NCI-H1092 treated with DMSO at 0.1 percent for 48 hours (cell line): ENCODE results near the gene C2orf80.
"Not testable (repeated sequence)": the region's sequence is repeated elsewhere in the genome, so short reads cannot be mapped to it uniquely, and the experiment has no call there.

Experiments
- DNase-seq: peaks from one replicate; lab custom pipeline; 2025; lab: John Stamatoyannopoulos, UW

The C2orf80 gene

GRCh38 chr2:208189810-208190503 is at the start of gene C2orf80:
Gene C2orf80 (minus strand): TSS chr2:208190030. CDS start chr2:208186986, 3,044 bp downstream.
- no peak for DNase-seq

GRCh38 chr2:208235860-208236259 is 46.0 kb upstream of the C2orf80 start:
- DNase-seq, result no peak

GRCh38 chr2:208234786-208235185 is 45.0 kb upstream of the C2orf80 start:
- DNase-seq, result no peak

GRCh38 chr2:208228476-208228875 is 38.6 kb upstream of the C2orf80 start:
- DNase-seq, result no peak

- no peak for DNase-seq
These were observed 37.9 kb upstream of the C2orf80 start for GRCh38 chr2:208227581-208228232.

- no peak for DNase-seq
These were observed 35.0 kb upstream of the C2orf80 start for GRCh38 chr2:208224802-208225201.

GRCh38 chr2:208222351-208222750 is 32.5 kb upstream of the C2orf80 start:
- no peak for DNase-seq

- not testable (repeated sequence) for DNase-seq
These were observed 32.0 kb upstream of the C2orf80 start for GRCh38 chr2:208221873-208222272.

- DNase-seq, result no peak
These were observed 21.0 kb upstream of the C2orf80 start for GRCh38 chr2:208210688-208211451.

- no peak for DNase-seq
These were observed 18.7 kb upstream of the C2orf80 start for GRCh38 chr2:208208335-208209085.

GRCh38 chr2:208207769-208208168 is 17.9 kb upstream of the C2orf80 start:
- no peak for DNase-seq

- DNase-seq, result no peak
These were observed 14.3 kb upstream of the C2orf80 start for GRCh38 chr2:208204166-208204565.

GRCh38 chr2:208195531-208195930 is 5.7 kb upstream of the C2orf80 start:
- no peak for DNase-seq

- DNase-seq, result no peak
These were observed 2.9 kb upstream of the C2orf80 start for GRCh38 chr2:208192611-208193236.

- DNase-seq, result no peak
These were observed 591 bp downstream of the C2orf80 start for GRCh38 chr2:208189069-208189809.

GRCh38 chr2:208186893-208187292 is 2.9 kb downstream of the C2orf80 start:
- DNase-seq, result no peak

GRCh38 chr2:208186465-208186864 is 3.4 kb downstream of the C2orf80 start:
- no peak for DNase-seq

GRCh38 chr2:208183972-208184705 is 5.7 kb downstream of the C2orf80 start:
- no peak for DNase-seq

GRCh38 chr2:208183526-208183925 is 6.3 kb downstream of the C2orf80 start:
- no peak for DNase-seq

GRCh38 chr2:208182835-208183234 is 7.0 kb downstream of the C2orf80 start:
- no peak for DNase-seq
